Measurements from ENCODE around the gene CALR3.

CALR3 gene

DNA sequence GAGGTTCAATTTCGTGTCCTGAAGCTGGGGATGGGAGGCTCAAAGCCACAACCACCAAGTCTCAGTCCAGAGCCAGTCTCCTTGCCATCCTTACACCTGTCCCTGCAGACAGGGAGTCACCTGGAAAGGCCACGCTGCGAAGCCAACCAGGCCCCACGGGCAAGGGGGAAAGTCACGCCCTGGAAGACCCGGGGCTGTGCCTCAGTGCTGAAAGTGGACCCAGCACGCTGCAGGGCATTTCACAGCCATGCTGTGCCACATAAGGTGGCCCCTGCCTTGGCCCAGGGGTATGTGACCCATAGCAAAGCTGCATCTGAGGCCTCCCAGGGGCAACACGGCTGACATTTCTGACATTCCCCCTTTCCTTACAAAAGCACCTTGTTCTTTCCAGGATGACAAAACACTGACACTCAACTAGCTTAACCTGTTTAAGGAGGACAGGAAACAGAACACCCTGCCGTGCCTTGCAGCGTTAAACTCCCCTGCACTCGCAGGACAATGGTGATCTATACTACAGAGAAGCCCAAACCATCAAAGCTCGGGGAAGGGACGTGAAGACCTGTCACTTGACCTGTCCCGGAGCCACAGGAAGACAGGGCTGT is 31.5 kb upstream of the CALR3 start:
- Histone ChIP-seq H4K20me1 (ENCODE audit: insufficient read depth, low read length, poor library complexity, severe bottlenecking) (no peaks in the 10 kb centered on the region), H3K79me2 (ENCODE audit: insufficient read depth, low read length) (no peaks in the 10 kb centered on the region; the same call in 1 of the 2 replicates), H3K4me1 (ENCODE audit: insufficient read depth, low read length, poor library complexity, severe bottlenecking) (no peaks in the 10 kb centered on the region), H3K36me3 (ENCODE audit: insufficient read depth, low read length) (peaks cover 94% of the 10 kb centered on the region; the same call in 1 of the 2 replicates), H2AFZ (ENCODE audit: low read length) (no peak overlapping the region), H3K4me2 (ENCODE audit: low read depth, low read length, poor library complexity, severe bottlenecking) (no peak overlapping the region), H3K9me3 (ENCODE audit: insufficient read depth, low read depth, low read length) (no peaks in the 10 kb centered on the region), H3F3A (ENCODE audit: low read depth) (no peaks in the 10 kb centered on the region), H3K9ac (ENCODE audit: low read depth, low read length, poor library complexity, severe bottlenecking) (no peak overlapping the region), H3K9me2 (replicated peaks; ENCODE audit: low read depth, low read length) (no peaks in the 10 kb centered on the region), H3K27me3 (ENCODE audit: insufficient read depth, low read length, poor library complexity, severe bottlenecking) (no peaks in the 10 kb centered on the region), H3K4me3 (ENCODE audit: low read length, poor library complexity, severe bottlenecking) (no peak overlapping the region)
- TF ChIP-seq, protein P1, sequence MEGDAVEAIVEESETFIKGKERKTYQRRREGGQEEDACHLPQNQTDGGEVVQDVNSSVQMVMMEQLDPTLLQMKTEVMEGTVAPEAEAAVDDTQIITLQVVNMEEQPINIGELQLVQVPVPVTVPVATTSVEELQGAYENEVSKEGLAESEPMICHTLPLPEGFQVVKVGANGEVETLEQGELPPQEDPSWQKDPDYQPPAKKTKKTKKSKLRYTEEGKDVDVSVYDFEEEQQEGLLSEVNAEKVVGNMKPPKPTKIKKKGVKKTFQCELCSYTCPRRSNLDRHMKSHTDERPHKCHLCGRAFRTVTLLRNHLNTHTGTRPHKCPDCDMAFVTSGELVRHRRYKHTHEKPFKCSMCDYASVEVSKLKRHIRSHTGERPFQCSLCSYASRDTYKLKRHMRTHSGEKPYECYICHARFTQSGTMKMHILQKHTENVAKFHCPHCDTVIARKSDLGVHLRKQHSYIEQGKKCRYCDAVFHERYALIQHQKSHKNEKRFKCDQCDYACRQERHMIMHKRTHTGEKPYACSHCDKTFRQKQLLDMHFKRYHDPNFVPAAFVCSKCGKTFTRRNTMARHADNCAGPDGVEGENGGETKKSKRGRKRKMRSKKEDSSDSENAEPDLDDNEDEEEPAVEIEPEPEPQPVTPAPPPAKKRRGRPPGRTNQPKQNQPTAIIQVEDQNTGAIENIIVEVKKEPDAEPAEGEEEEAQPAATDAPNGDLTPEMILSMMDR (conservative IDR thresholded peaks at IDR 0.05; ENCODE audit: low read length): no peak
- no peak for TF ChIP-seq EZH2phosphoT487 (IDR thresholded peaks at IDR 0.05; ENCODE audit: borderline replicate concordance)

DNA sequence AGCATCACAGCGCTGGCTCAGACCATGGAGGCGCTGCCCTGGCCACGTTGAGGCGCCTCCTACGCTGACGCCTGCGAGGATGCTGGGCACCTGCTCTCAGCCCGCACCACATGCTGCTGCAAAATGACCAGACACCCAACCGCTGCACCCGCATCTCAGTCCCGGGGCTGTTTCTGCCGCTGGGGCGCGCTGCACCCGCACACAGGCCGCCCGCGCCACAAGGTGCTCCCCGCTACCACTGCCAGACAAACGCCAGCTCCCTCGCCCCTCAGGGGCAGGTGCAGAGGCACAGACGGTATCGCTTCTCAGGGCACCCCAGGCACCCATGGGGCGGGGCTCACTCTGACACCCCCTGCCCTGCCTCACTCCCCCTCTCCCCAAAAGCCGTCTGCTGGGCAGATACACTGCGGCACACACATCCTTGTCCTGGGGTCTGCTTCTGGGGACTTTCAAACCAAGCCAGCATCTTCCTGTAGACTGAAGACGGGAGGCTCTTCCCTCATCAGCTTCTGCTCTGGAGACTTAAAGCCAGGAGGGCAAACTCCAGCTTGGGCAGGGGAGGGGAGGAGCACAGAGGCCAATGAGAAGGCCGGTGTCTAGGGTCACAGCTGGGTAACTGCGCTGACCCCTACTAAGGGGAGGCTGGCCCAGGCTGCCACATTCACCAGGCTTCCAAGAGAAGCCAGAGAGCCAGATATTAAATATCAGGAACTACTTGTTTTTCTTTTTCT is 29.9 kb upstream of the CALR3 start:
- Histone ChIP-seq H4K20me1 (ENCODE audit: insufficient read depth, low read length, poor library complexity, severe bottlenecking) (no peaks in the 10 kb centered on the region), H3K4me2 (ENCODE audit: low read depth, low read length, poor library complexity, severe bottlenecking) (no peak overlapping the region), H3K9me2 (replicated peaks; ENCODE audit: low read depth, low read length) (no peaks in the 10 kb centered on the region), H3K27me3 (ENCODE audit: insufficient read depth, low read length, poor library complexity, severe bottlenecking) (no peaks in the 10 kb centered on the region), H2AFZ (ENCODE audit: low read length) (no peak overlapping the region), H3K36me3 (ENCODE audit: insufficient read depth, low read length) (peaks cover 92% of the 10 kb centered on the region; the same call in 1 of the 2 replicates), H3F3A (ENCODE audit: low read depth) (no peaks in the 10 kb centered on the region), H3K4me1 (ENCODE audit: insufficient read depth, low read length, poor library complexity, severe bottlenecking) (no peaks in the 10 kb centered on the region), H3K79me2 (ENCODE audit: insufficient read depth, low read length) (no peaks in the 10 kb centered on the region), H3K4me3 (ENCODE audit: low read length, poor library complexity, severe bottlenecking) (no peak overlapping the region), H3K9me3 (ENCODE audit: insufficient read depth, low read depth, low read length) (no peaks in the 10 kb centered on the region), H3K9ac (ENCODE audit: low read depth, low read length, poor library complexity, severe bottlenecking) (no peak overlapping the region)
- TF ChIP-seq EZH2phosphoT487 (IDR thresholded peaks at IDR 0.05; ENCODE audit: borderline replicate concordance): no peak

DNA sequence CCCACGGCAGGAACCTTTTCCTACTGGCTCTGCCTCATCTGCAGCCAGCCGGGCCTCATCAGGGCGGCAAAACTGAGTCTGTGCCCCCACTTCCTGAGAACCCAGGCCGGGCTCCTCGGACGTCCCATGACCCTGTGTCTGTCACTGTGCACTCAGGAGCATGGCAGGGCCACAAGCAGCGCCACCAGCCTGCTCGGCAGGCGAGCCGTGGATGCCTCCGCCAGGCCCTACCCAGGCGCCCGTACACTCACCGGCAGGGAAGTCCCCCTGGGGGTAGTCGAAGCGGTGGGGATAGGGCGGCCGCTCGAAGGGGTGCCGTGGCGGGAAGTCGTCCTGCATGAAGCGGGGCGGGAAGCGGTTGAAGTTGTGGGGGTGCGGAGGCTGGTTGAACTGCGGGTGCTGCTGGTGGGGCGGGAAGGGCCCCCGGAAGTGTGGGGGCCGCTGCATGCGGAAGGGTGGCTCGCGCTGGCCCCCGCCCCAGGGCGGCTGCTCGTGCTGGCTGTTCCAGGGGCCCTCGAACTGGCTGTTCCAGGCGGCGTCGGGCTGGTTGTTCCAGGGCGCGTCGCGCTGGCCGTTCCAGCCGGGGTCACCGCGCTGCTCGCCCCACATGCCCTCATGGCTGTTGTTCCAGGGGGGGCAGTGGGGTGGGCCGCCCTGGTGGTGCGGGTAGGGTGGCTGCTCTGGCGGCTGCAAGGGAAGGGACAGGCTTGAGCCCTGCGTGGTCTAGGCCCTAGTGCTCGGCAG is 29.2 kb upstream of the CALR3 start:
- Histone ChIP-seq H3K36me3 (ENCODE audit: insufficient read depth, low read length) (peaks cover 92% of the 10 kb centered on the region; the same call in 1 of the 2 replicates), H2AFZ (ENCODE audit: low read length) (no peak overlapping the region), H3K27me3 (ENCODE audit: insufficient read depth, low read length, poor library complexity, severe bottlenecking) (no peaks in the 10 kb centered on the region), H3K4me3 (ENCODE audit: low read length, poor library complexity, severe bottlenecking) (no peak overlapping the region), H3F3A (ENCODE audit: low read depth) (no peaks in the 10 kb centered on the region), H3K4me2 (ENCODE audit: low read depth, low read length, poor library complexity, severe bottlenecking) (no peak overlapping the region), H3K9me2 (replicated peaks; ENCODE audit: low read depth, low read length) (no peaks in the 10 kb centered on the region), H3K4me1 (ENCODE audit: insufficient read depth, low read length, poor library complexity, severe bottlenecking) (no peaks in the 10 kb centered on the region), H3K79me2 (ENCODE audit: insufficient read depth, low read length) (no peaks in the 10 kb centered on the region), H3K9ac (ENCODE audit: low read depth, low read length, poor library complexity, severe bottlenecking) (no peak overlapping the region), H3K9me3 (ENCODE audit: insufficient read depth, low read depth, low read length) (no peaks in the 10 kb centered on the region), H4K20me1 (ENCODE audit: insufficient read depth, low read length, poor library complexity, severe bottlenecking) (no peaks in the 10 kb centered on the region)
- no peak for TF ChIP-seq EZH2phosphoT487 (IDR thresholded peaks at IDR 0.05; ENCODE audit: borderline replicate concordance)
- TF ChIP-seq, protein P1 (conservative IDR thresholded peaks at IDR 0.05; ENCODE audit: low read length): no peak
